Neural crest cell (in vitro differentiated cells): ENCODE results near the gene UBE2E1. TPM values are rescaled to one million over a fixed set of nuclear protein-coding genes. Genes with fewer than 3 reads are reported as not detected.

Source experiments
- DNase-seq: peaks from one replicate; pipeline ENCODE4 v3.0.0; 2021; ENCODE audit warnings: low read depth, mixed read lengths, low spot score
- H3K27ac Mint-ChIP-seq: one replicate; pipeline ENCODE4 v1.8.0; 2021; ENCODE audit warnings: mild to moderate bottlenecking, mixed read lengths; ENCODE audit not compliant: unreplicated experiment
- H3K27me3 Mint-ChIP-seq: 2 replicates; pipeline ENCODE4 v1.8.0; 2021; ENCODE audit warnings: low read depth, mild to moderate bottlenecking, mixed read lengths
- H3K36me3 Mint-ChIP-seq: 2 replicates; pipeline ENCODE4 v1.8.0; 2021; ENCODE audit warnings: low read depth, mild to moderate bottlenecking, mixed read lengths
- H3K4me1 Mint-ChIP-seq: 2 replicates; pipeline ENCODE4 v1.8.0; 2021; ENCODE audit warnings: mixed read lengths
- H3K4me3 Mint-ChIP-seq: one replicate; pipeline ENCODE4 v1.8.0; 2021; ENCODE audit warnings: mild to moderate bottlenecking, mixed read lengths
- H3K9me3 Mint-ChIP-seq: 2 replicates; pipeline ENCODE4 v1.8.0; 2021; ENCODE audit warnings: mixed read lengths
- CTCF ChIP-seq: fragments of 200-600 bp; sonication (generic); conservative IDR thresholded peaks from 2 replicates; pipeline ENCODE4 v1.5.0; 2021; ENCODE audit warnings: antibody characterized with exemption, mild to moderate bottlenecking
- total RNA-seq: library from RNA; stranded (reverse); gene quantifications from 2 replicates; pipeline ENCODE4 v1.2.1, GENCODE V29; 2021

Gene UBE2E1
- total RNA-seq, 1 donor from 2014 or later = 86.2 TPM

- Mint-ChIP-seq H3K27me3 (peaks cover 4% of the 10 kb centered on the region), H3K9me3 (no peaks in the 10 kb centered on the region), H3K27ac (no peak overlapping the region), H3K4me3 (peak overlapping the region; percentile 90), H3K36me3 (peaks cover 2% of the 10 kb centered on the region), H3K4me1 (peaks cover 35% of the 10 kb centered on the region)
- TF ChIP-seq CTCF = no peak
- DNase-seq = no peak
Observed at GRCh38 chr3:23804441-23805209, 1.1 kb upstream of the UBE2E1 start.

GRCh38 chr3:23805210-23805632 lies 534 bp upstream of the UBE2E1 start:
- peak overlapping the region; percentile 90 for H3K4me3 Mint-ChIP-seq
- DNase-seq = no peak
- TF ChIP-seq CTCF = no peak
- peaks cover 7% of the 10 kb centered on the region for H3K36me3 Mint-ChIP-seq
- peaks cover 4% of the 10 kb centered on the region for H3K27me3 Mint-ChIP-seq
- peak overlapping the region; percentile 80 for H3K27ac Mint-ChIP-seq
- H3K9me3 Mint-ChIP-seq = no peaks in the 10 kb centered on the region
- H3K4me1 Mint-ChIP-seq = peaks cover 41% of the 10 kb centered on the region

GRCh38 chr3:23806534-23807423 lies 1.0 kb downstream of the UBE2E1 start:
- Mint-ChIP-seq H3K36me3 (peaks cover 11% of the 10 kb centered on the region), H3K27ac (peak overlapping the region; percentile 89), H3K4me3 (peak overlapping the region; percentile 94), H3K27me3 (peaks cover 4% of the 10 kb centered on the region), H3K4me1 (peaks cover 52% of the 10 kb centered on the region), H3K9me3 (no peaks in the 10 kb centered on the region)
- DNase-seq = peak; percentile 21
- no peak for TF ChIP-seq CTCF

- Mint-ChIP-seq H3K4me1 (peaks cover 55% of the 10 kb centered on the region), H3K27me3 (peaks cover 4% of the 10 kb centered on the region), H3K9me3 (no peaks in the 10 kb centered on the region), H3K4me3 (peak overlapping the region; percentile 94), H3K27ac (peak overlapping the region; percentile 89), H3K36me3 (peaks cover 14% of the 10 kb centered on the region)
- no peak for DNase-seq
- no peak for TF ChIP-seq CTCF
Observed at GRCh38 chr3:23807424-23808015, 1.8 kb downstream of the UBE2E1 start.

- no peak for TF ChIP-seq CTCF
- no peak overlapping the region for H3K27ac Mint-ChIP-seq
- DNase-seq = no peak
- H3K9me3 Mint-ChIP-seq = no peaks in the 10 kb centered on the region
- peak overlapping the region; percentile 94 for H3K4me3 Mint-ChIP-seq
- peaks cover 14% of the 10 kb centered on the region for H3K36me3 Mint-ChIP-seq
- H3K27me3 Mint-ChIP-seq = peaks cover 4% of the 10 kb centered on the region
- H3K4me1 Mint-ChIP-seq = peaks cover 55% of the 10 kb centered on the region
Observed at GRCh38 chr3:23808525-23808924, 2.8 kb downstream of the UBE2E1 start.
